K562 treated with DMSO at 1 percent for 48 hours (cell line): ENCODE data around the gene SPOUT1. TPM values are rescaled to one million over a fixed set of nuclear protein-coding genes. Genes with fewer than 3 reads are reported as not detected.

Source experiments
- total RNA-seq: library from RNA; unstranded; fragments of 300-600 nt; gene quantifications from 2 replicates; pipeline ENCODE4 v1.2.3, GENCODE V29; 2022; ENCODE audit warnings: low replicate concordance; ENCODE audit errors: extremely low read depth

SPOUT1 gene, protein sequence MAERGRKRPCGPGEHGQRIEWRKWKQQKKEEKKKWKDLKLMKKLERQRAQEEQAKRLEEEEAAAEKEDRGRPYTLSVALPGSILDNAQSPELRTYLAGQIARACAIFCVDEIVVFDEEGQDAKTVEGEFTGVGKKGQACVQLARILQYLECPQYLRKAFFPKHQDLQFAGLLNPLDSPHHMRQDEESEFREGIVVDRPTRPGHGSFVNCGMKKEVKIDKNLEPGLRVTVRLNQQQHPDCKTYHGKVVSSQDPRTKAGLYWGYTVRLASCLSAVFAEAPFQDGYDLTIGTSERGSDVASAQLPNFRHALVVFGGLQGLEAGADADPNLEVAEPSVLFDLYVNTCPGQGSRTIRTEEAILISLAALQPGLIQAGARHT
- 1,149 TPM in 1 of 2 replicates, not detected in the other for total RNA-seq

GRCh38 chr9:128829477-128830251 lies at the start of gene SPOUT1:
TSS of gene SPOUT1 (minus strand) at chr9:128829794. CDS start at chr9:128829780, 14 bp downstream.

GRCh38 chr9:128818099-128818838 lies 11.3 kb downstream of the SPOUT1 start, which contains the start of gene ENDOG:
TSS of gene ENDOG (plus strand) at chr9:128818500. CDS start at chr9:128818685, 185 bp downstream.

DNA sequence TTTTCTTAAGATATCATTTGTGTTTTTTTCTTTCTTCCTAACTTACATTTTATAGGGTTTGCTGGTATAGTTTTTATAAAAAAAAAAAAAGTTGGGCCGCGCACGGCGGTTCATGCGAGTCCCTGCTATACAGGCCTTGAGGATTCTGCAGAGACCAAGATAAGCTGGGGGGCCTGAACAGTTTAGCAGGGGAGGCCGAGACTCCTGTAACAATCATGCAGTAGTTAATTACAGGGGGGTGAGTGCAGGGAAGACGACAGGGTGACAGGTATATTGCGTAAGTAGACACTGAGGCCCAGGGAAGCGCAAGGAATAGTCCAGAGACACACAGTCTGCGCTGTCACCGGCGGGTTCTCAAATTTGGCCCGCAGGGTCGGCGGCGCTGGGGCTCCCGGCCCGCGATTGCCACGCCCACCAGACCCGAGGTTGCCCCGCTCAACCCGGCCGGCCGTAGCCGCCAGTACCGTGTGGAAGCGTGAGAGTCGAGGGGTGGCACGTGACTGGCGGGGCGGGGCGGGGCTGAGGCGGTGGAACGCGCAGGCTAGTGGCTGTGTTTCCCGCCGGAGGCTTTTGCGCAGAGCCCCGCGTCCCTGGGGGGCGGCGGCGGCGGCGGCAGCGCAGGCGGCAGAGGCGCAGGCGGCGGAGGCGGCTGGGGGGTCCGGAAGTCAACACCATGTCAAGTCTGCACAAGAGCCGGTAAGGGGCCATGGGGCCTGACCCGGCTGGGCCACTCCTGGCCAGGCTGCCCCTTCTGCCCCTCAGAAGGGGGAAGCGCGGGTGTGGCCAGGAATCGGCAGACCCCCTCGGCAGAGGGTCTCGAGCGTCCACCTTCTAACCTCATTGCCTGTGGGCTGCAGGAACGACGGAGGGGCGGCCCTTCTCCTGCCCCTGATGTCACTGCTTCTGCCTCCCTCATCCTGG lies 42.7 kb downstream of the SPOUT1 start, which contains the start of gene TBC1D13:
TBC1D13 (plus strand) TSS at position 573 of the 921 bp plus-strand sequence; CDS start at position 674, 101 bp downstream.

GRCh38 chr9:128771745-128772519 lies 57.7 kb downstream of the SPOUT1 start, which contains the start of gene ZER1:
TSS of gene ZER1 (minus strand) at chr9:128771927. CDS start at chr9:128755565, 16,362 bp downstream.

Other genes with a start within 250 kb of the SPOUT1 start
- not detected in 2 replicates for gene DYNC2I2, start 172.9 kb downstream of the SPOUT1 start, total RNA-seq
- gene SET, start 140.6 kb downstream of the SPOUT1 start, total RNA-seq: 792 TPM in 1 of 2 replicates, not detected in the other
- not detected in 2 replicates for gene PKN3, start 127.3 kb downstream of the SPOUT1 start, total RNA-seq
- gene ZDHHC12, start 105.7 kb downstream of the SPOUT1 start, total RNA-seq: not detected in 2 replicates
- gene ZER1, start 57.9 kb downstream of the SPOUT1 start, total RNA-seq: not detected in 2 replicates
- gene TBC1D13, start 42.5 kb downstream of the SPOUT1 start, total RNA-seq: not detected in 2 replicates
- gene ENDOG, start 11.3 kb downstream of the SPOUT1 start, total RNA-seq: not detected in 2 replicates
- not detected in 2 replicates for gene KYAT1, start 52.2 kb upstream of the SPOUT1 start, total RNA-seq
- gene LRRC8A, start 52.3 kb upstream of the SPOUT1 start, total RNA-seq: not detected in 2 replicates
- not detected in 2 replicates for gene PHYHD1, start 91.2 kb upstream of the SPOUT1 start, total RNA-seq
- not detected in 2 replicates for gene DOLK, start 117.8 kb upstream of the SPOUT1 start, total RNA-seq
- gene NUP188, start 117.9 kb upstream of the SPOUT1 start, total RNA-seq: 457 TPM in 1 of 2 replicates, not detected in the other
- gene SH3GLB2, start 198.5 kb upstream of the SPOUT1 start, total RNA-seq: 434 TPM in 1 of 2 replicates, not detected in the other
- gene MIGA2, start 206.8 kb upstream of the SPOUT1 start, total RNA-seq: 179 TPM in 1 of 2 replicates, not detected in the other